ENCODE data around the gene TTLL11. TPM values are rescaled to one million over a fixed set of nuclear protein-coding genes. Genes with fewer than 3 reads are reported as not detected.

TTLL11 gene
- total RNA-seq, 1 donor from 2014 or later, result 6.9 TPM

GRCh38 chr9:122053567-122054350 is 39.3 kb downstream of the TTLL11 start:
- H3K36me3 ChIP-seq (ENCODE audit: insufficient read depth, low read length), result no peaks in the 10 kb centered on the region
- DNase-seq (ENCODE audit: low read depth) (peak; percentile 74), FAIRE-seq (no peak)
- H4K20me1 ChIP-seq (ENCODE audit: insufficient read depth, low read length), result peaks cover 36% of the 10 kb centered on the region
- Mint-ChIP-seq H3K4me3 (ENCODE audit: unreplicated experiment) (no peak overlapping the region), H3K27me3 (ENCODE audit: low read depth, unreplicated experiment) (no peaks in the 10 kb centered on the region), H3K9me3 (ENCODE audit: unreplicated experiment) (no peaks in the 10 kb centered on the region), H3K36me3 (ENCODE audit: low read depth, unreplicated experiment) (peaks cover 5% of the 10 kb centered on the region), H3K4me1 (ENCODE audit: low read depth, unreplicated experiment) (peaks cover 15% of the 10 kb centered on the region), H3K27ac (ENCODE audit: unreplicated experiment) (no peak overlapping the region)
- peak overlapping the region; percentile 75 for H3K4me2 ChIP-seq (ENCODE audit: low read length)
- peaks cover 3% of the 10 kb centered on the region for H3K79me2 ChIP-seq (ENCODE audit: insufficient read depth, low read length)
- no peak overlapping the region for H2AFZ ChIP-seq (ENCODE audit: low read depth, low read length)
- H3K27me3 ChIP-seq (ENCODE audit: insufficient read depth, low read length), result no peaks in the 10 kb centered on the region
- TF ChIP-seq, protein P1, sequence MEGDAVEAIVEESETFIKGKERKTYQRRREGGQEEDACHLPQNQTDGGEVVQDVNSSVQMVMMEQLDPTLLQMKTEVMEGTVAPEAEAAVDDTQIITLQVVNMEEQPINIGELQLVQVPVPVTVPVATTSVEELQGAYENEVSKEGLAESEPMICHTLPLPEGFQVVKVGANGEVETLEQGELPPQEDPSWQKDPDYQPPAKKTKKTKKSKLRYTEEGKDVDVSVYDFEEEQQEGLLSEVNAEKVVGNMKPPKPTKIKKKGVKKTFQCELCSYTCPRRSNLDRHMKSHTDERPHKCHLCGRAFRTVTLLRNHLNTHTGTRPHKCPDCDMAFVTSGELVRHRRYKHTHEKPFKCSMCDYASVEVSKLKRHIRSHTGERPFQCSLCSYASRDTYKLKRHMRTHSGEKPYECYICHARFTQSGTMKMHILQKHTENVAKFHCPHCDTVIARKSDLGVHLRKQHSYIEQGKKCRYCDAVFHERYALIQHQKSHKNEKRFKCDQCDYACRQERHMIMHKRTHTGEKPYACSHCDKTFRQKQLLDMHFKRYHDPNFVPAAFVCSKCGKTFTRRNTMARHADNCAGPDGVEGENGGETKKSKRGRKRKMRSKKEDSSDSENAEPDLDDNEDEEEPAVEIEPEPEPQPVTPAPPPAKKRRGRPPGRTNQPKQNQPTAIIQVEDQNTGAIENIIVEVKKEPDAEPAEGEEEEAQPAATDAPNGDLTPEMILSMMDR (IDR thresholded peaks at IDR 0.05; ENCODE audit: insufficient read depth, low read depth, low read length), result no peak
- TF ChIP-seq EZH2 (IDR thresholded peaks at IDR 0.05; ENCODE audit: insufficient read depth, low read length), result no peak
- H3K27ac ChIP-seq (ENCODE audit: low read depth, low read length), result peak overlapping the region; percentile 28
- H3K4me3 ChIP-seq (ENCODE audit: insufficient read depth, low read depth, low read length), result no peak overlapping the region
- H3K9me3 ChIP-seq (ENCODE audit: insufficient read depth, low read depth, low read length), result no peaks in the 10 kb centered on the region
- no peak overlapping the region for H3K9ac ChIP-seq (ENCODE audit: low read length)
- peaks cover 20% of the 10 kb centered on the region for H3K4me1 ChIP-seq (ENCODE audit: insufficient read depth, low read length)

GRCh38 chr9:122053064-122053463 is 40.0 kb downstream of the TTLL11 start:
- no peak overlapping the region for H3K4me3 Mint-ChIP-seq (ENCODE audit: unreplicated experiment)
- FAIRE-seq (no peak), DNase-seq (ENCODE audit: low read depth) (peak; percentile 49)
- no peaks in the 10 kb centered on the region for H3K9me3 Mint-ChIP-seq (ENCODE audit: unreplicated experiment)
- Histone ChIP-seq H3K9ac (ENCODE audit: low read length) (no peak overlapping the region), H2AFZ (ENCODE audit: low read depth, low read length) (no peak overlapping the region), H3K27me3 (ENCODE audit: insufficient read depth, low read length) (no peaks in the 10 kb centered on the region), H3K4me2 (ENCODE audit: low read length) (peak overlapping the region; percentile 75), H4K20me1 (ENCODE audit: insufficient read depth, low read length) (peaks cover 39% of the 10 kb centered on the region), H3K36me3 (ENCODE audit: insufficient read depth, low read length) (no peaks in the 10 kb centered on the region), H3K79me2 (ENCODE audit: insufficient read depth, low read length) (peaks cover 3% of the 10 kb centered on the region), H3K4me1 (ENCODE audit: insufficient read depth, low read length) (peaks cover 20% of the 10 kb centered on the region), H3K4me3 (ENCODE audit: insufficient read depth, low read depth, low read length) (no peak overlapping the region), H3K9me3 (ENCODE audit: insufficient read depth, low read depth, low read length) (no peaks in the 10 kb centered on the region), H3K27ac (ENCODE audit: low read depth, low read length) (peak overlapping the region; percentile 28)
- H3K36me3 Mint-ChIP-seq (ENCODE audit: low read depth, unreplicated experiment), result peaks cover 2% of the 10 kb centered on the region
- H3K4me1 Mint-ChIP-seq (ENCODE audit: low read depth, unreplicated experiment), result peaks cover 15% of the 10 kb centered on the region
- no peak for TF ChIP-seq EZH2 (IDR thresholded peaks at IDR 0.05; ENCODE audit: insufficient read depth, low read length)
- TF ChIP-seq, protein P1 (IDR thresholded peaks at IDR 0.05; ENCODE audit: insufficient read depth, low read depth, low read length), result no peak
- H3K27me3 Mint-ChIP-seq (ENCODE audit: low read depth, unreplicated experiment), result no peaks in the 10 kb centered on the region
- no peak overlapping the region for H3K27ac Mint-ChIP-seq (ENCODE audit: unreplicated experiment)
